Coronary artery (tissue), 2 donors: ENCODE data around the gene SPTBN1.

Source experiments
- DNase-seq: peaks from one replicate; pipeline ENCODE4 v3.0.0-alpha.2; 2017; ENCODE audit warnings: low spot score
- H3K27ac ChIP-seq, 2 donors: fragments of 200-600 bp; sonication (generic); one replicate each; pipeline ENCODE4 v1.5.1; 2016 to 2019
- H3K4me3 ChIP-seq: fragments of 200-600 bp; sonication (generic); 2 replicates; pipeline ENCODE4 v1.5.1; 2016; ENCODE audit warnings: mild to moderate bottlenecking, moderate library complexity
- TF ChIP-seq, protein P1 (sequence below): fragments of 200-600 bp; sonication (generic); IDR thresholded peaks from one replicate; pipeline ENCODE4 v1.5.1; 2019; ENCODE audit warnings: antibody characterized with exemption

SPTBN1 gene

DNA sequence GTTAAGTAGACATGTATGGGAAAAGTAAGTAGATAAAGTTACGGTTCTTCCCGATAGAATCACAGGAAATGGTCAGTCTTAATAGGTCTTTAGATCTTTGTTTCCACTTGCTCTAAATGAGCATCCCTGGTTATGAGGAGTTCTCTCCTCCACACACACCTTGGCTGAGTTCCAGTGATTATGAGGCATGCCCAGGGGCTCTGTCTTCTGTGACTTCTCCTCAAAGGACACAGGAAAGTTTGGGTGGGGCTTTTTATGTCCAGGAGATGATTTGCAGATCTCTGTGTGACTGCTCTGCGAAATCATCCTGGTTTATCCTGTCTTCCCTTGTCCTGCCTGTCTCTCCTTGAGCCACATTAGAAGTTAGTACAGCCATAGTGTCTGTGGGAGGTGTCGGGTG lies 183.5 kb downstream of the SPTBN1 start:
- TF ChIP-seq, protein P1, sequence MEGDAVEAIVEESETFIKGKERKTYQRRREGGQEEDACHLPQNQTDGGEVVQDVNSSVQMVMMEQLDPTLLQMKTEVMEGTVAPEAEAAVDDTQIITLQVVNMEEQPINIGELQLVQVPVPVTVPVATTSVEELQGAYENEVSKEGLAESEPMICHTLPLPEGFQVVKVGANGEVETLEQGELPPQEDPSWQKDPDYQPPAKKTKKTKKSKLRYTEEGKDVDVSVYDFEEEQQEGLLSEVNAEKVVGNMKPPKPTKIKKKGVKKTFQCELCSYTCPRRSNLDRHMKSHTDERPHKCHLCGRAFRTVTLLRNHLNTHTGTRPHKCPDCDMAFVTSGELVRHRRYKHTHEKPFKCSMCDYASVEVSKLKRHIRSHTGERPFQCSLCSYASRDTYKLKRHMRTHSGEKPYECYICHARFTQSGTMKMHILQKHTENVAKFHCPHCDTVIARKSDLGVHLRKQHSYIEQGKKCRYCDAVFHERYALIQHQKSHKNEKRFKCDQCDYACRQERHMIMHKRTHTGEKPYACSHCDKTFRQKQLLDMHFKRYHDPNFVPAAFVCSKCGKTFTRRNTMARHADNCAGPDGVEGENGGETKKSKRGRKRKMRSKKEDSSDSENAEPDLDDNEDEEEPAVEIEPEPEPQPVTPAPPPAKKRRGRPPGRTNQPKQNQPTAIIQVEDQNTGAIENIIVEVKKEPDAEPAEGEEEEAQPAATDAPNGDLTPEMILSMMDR: no peak
- no peak for DNase-seq
- H3K27ac ChIP-seq: no peak overlapping the region
- no peak overlapping the region for H3K4me3 ChIP-seq

DNA sequence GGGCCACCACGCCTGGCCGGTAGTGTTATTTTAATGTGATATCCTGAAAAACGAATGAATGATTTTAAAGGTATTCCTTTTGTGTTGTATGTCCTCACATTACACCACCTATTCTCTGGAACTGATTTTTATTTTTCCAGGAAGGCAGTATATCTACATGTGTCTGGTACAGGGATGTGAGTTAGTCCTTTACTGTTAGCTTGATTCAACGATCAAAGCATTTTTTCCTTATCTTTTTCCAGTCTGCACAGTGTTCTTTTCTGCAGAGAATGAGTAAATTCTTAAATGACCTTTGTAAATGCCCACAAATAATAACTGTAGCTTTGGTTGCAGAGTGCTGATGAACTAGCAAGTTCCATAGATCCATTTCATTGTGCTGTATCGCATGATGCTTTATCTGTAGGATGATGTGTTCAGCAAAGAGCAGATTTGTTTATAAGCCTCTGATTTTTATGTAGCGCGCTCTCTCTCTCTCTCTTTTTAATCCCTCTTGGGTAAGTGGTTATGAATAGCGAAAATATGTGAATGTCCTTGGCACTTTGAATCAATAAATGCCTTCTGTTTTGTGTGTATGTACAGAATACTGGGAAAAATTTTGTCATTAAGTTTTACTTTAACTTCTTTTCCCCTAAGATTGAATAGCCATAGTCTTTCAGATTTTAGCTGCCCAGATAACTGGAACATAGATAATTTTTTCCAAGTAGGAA lies 184.9 kb downstream of the SPTBN1 start:
- H3K27ac ChIP-seq: peak overlapping the region in 1 of 2 donors; percentile 20
- no peak overlapping the region for H3K4me3 ChIP-seq
- DNase-seq: no peak
- TF ChIP-seq, protein P1: no peak

DNA sequence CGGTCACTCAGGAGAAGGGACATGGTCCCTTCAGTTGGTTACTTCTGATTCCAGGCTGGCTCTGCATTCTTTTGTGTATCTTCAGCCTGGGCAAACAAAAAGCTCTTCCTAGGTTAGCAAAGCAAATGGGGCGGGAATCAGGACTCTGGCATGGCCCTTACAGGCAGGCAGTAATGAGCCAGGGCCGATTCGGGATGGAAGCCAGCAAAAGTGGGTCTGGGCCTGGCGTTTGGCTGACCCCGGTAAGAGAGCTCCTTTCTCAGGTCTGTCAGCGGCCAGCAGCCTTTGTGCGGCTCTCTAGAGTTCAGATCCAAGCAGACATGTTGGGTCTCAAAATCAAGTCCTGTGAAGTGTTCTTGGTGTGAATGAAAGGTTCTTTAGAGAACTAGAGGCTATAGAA lies 185.9 kb downstream of the SPTBN1 start:
- TF ChIP-seq, protein P1: no peak
- H3K27ac ChIP-seq: peak overlapping the region in 1 of 2 donors; percentile 1
- H3K4me3 ChIP-seq: no peak overlapping the region
- DNase-seq: no peak

DNA sequence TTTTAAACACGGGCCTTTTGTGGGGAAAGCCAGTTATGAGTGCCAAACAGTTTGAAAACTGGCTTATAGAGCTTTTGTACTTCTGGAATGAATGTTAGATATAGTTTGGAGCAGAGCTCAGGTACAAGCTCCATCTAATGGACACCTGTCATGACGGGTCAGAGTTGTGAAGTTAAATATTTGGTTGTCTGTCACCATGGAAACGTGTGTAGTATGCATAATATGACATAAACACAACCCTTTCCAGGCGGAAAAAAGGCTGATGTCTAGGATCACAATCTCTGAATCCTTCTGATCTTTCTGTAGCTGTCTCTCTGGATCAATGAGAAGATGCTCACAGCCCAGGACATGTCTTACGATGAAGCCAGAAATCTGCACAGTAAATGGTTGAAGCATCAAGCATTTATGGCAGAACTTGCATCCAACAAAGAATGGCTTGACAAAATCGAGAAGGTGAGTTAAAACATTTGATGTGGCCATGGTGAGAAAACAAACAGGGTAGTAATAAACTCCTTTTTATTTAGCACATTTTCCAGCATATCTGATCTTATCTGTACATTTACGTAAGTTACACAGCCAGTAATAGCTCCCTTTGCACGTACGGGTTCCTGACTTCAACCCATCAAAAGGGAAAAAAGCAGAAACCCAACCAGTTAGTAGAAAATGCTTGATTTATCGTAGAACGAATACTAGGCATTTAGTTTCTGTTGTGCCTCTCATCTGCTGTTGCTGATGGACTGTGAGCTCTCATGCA lies 186.7 kb downstream of the SPTBN1 start:
- Histone ChIP-seq H3K27ac (no peak overlapping the region), H3K4me3 (no peak overlapping the region)
- TF ChIP-seq, protein P1: no peak
- no peak for DNase-seq

DNA sequence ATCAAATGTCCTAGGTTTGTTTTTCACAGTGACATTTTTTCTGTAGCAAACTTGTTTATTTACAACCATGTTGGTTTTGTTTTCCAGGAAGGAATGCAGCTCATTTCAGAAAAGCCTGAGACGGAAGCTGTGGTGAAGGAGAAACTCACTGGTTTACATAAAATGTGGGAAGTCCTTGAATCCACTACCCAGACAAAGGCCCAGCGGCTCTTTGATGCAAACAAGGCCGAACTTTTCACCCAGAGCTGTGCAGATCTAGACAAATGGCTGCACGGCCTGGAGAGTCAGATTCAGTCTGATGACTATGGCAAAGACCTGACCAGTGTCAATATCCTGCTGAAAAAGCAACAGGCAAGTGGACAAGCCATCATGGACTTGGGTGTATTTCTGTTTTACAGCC lies 188.1 kb downstream of the SPTBN1 start:
- no peak overlapping the region for H3K27ac ChIP-seq
- H3K4me3 ChIP-seq: no peak overlapping the region
- TF ChIP-seq, protein P1: no peak
- no peak for DNase-seq

DNA sequence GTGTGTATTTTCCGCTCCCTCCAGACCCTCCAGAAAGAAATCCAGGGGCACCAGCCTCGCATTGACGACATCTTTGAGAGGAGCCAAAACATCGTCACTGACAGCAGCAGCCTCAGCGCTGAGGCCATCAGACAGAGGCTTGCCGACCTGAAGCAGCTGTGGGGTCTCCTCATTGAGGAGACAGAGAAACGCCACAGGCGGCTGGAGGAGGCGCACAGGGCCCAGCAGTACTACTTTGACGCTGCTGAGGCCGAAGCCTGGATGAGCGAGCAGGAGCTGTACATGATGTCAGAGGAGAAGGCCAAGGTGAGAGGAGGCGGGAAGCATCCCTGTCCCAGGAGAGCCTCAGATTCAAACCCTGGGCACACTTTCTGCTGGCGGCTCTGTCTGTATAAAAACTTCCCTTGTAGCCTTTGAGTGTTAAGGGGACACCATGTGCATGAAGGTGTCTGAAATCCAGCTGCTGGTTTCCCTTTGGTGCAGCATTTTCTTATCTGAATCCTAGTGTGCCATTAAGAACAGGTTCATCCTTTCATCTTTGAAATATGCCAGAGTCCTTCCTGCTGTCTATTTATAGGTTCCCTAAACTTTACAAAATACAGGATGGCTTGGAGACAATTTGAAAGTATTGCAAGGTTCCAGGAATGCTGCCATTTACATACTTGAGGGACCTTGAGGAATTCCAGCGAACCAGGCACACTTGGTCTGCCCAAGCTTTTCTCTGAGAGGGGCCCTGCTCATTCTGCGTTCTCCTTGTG lies 190.2 kb downstream of the SPTBN1 start:
- no peak for DNase-seq
- TF ChIP-seq, protein P1: no peak
- Histone ChIP-seq H3K4me3 (no peak overlapping the region), H3K27ac (no peak overlapping the region)
